Central memory CD8-positive, alpha-beta T cell (primary cell): Measurements from ENCODE around the gene ZNF540.
"Not testable (repeated sequence)": the region's sequence is repeated elsewhere in the genome, so short reads cannot be mapped to it uniquely, and the experiment has no call there.

Experiments
- ATAC-seq: fragments of 150-1000 bp; cut with Tn5 transposase; replicated peaks from 2 replicates; pipeline ENCODE4 v1.10.0; 2022; ENCODE audit warnings: mild to moderate bottlenecking, moderate FRiP score, moderate number of reproducible peaks; ENCODE audit not compliant: poor library complexity, severe bottlenecking; ENCODE audit errors: extremely low read depth
- DNase-seq, 2 donors: peaks; one replicate each; pipeline ENCODE4 v3.0.0; 2021; ENCODE audit warnings: low spot score in 2 of 2
- H3K27ac Mint-ChIP-seq: one replicate; pipeline ENCODE4 v1.8.0; 2022; ENCODE audit warnings: low read depth, mild to moderate bottlenecking, moderate library complexity, mixed read lengths
- H3K27me3 Mint-ChIP-seq: one replicate; pipeline ENCODE4 v1.8.0; 2022; ENCODE audit warnings: mixed read lengths
- H3K36me3 Mint-ChIP-seq: one replicate; pipeline ENCODE4 v1.8.0; 2022; ENCODE audit warnings: mild to moderate bottlenecking, moderate library complexity, mixed read lengths; ENCODE audit not compliant: insufficient read depth
- H3K4me1 Mint-ChIP-seq: one replicate; pipeline ENCODE4 v1.8.0; 2022; ENCODE audit warnings: mixed read lengths
- H3K4me3 Mint-ChIP-seq: one replicate; pipeline ENCODE4 v1.8.0; 2022; ENCODE audit warnings: mild to moderate bottlenecking, moderate library complexity, mixed read lengths
- H3K9me3 Mint-ChIP-seq: one replicate; pipeline ENCODE4 v1.8.0; 2022; ENCODE audit warnings: mixed read lengths

Gene ZNF540

DNA sequence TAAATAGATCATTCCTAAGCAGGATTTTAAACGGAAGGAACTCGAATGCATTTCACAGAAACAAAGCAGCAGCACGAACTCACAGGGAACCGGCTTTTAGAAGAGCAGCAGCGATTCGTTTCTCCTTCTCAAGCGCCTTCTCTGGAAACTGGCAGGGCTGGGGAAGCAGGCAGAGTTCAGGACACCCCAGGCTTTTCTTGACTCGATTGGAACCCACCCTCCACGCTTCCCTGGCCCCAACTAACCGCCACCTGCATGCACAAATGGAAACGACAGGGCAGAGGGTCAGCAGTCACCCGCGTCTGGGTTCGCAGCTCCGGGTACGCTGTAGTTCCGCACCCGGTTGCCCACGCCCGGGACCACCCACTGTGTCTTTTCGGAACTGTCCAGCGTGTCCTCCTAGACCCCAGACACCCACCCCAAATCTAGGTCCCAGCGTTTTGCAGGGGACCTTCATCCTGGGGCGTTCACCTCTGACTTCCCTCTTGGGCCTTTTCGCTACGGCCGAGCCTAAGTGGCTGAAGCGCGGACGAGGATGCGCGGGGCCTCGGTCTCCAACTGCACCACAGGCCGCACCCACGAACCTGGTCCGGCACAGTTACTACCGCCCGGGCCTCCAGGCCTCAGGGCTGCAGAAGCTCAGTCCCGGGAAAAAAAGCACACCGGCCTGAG lies 60.1 kb downstream of the ZNF540 start:
- DNase-seq (no peak), ATAC-seq (no peak)
- Mint-ChIP-seq H3K27ac (peak overlapping the region; percentile 88), H3K4me1 (peaks cover 29% of the 10 kb centered on the region), H3K4me3 (peak overlapping the region; percentile 95), H3K36me3 (peaks cover 11% of the 10 kb centered on the region), H3K9me3 (no peaks in the 10 kb centered on the region), H3K27me3 (no peaks in the 10 kb centered on the region)

DNA sequence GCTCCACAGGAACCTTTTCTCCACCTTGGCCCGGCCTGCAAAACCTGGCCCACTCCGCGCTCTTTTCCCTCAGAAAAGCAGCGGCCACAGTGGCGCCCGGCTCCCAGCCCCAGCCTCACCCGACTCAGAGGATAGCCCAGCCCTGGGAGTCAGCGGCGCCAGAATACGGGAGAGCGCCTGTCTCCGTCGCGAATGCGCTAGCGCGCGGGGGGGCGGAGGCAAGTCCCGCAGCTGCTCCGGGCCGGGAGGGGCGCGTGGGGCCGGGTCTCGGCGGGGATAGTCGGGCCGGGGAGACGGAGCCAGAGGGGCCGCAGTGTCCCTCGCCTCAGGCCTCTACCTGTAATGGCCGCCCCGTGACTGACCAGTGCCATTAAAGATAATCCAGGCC lies 60.6 kb downstream of the ZNF540 start, which contains the start of gene ZFP30:
Gene ZFP30 (minus strand): TSS at position 165 of the 388 bp plus-strand sequence. CDS start 7,643 bp downstream, outside the sequence.
- Mint-ChIP-seq H3K27me3 (no peaks in the 10 kb centered on the region), H3K27ac (peak within 1 kb of the TSS; percentile 88), H3K36me3 (peaks cover 11% of the 10 kb centered on the region), H3K4me3 (peak within 1 kb of the TSS; percentile 95), H3K9me3 (no peaks in the 10 kb centered on the region), H3K4me1 (peaks cover 29% of the 10 kb centered on the region)
- peak; percentile 59 for ATAC-seq
- peak in 1 of 2 donors; percentile 50 for DNase-seq

DNA sequence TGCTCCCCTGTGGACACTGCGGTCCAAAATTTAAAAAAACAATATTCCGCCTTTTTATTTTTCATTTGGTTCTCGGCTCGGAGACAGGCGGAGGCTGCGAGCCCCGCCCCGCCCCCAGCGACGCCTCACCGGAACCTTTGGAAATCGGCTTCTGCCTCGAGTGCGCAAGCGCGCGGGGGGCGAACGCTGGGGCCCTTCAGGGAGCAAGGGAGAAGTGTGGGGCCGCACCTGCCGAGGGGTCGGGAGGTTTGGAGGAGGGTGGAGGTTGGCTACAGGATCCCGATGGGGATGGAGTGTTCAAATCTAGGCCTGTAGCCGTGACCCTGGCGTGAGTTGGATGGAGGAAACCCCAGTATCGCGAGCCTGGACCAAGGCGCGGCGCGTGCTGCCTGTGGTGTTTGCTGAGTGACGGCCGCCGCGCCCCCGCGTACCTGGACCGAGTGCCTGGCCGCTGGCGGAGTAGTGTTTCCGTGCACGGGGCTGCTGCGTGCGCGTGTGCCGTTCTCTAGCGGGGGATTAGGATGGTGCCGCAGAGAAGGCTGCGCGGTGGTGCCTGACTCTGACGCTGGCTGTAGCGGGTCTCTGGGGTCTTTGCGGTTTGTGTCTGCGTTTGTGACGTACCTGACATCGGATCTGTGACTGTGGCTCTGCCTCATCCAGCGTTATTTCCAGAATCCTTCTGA lies 61.2 kb downstream of the ZNF540 start:
- Mint-ChIP-seq H3K9me3 (no peaks in the 10 kb centered on the region), H3K36me3 (peaks cover 11% of the 10 kb centered on the region), H3K27me3 (no peaks in the 10 kb centered on the region), H3K4me3 (peak overlapping the region; percentile 95), H3K4me1 (peaks cover 29% of the 10 kb centered on the region), H3K27ac (peak overlapping the region; percentile 88)
- DNase-seq (peak; percentile 65 to 66), ATAC-seq (peak; percentile 78)

DNA sequence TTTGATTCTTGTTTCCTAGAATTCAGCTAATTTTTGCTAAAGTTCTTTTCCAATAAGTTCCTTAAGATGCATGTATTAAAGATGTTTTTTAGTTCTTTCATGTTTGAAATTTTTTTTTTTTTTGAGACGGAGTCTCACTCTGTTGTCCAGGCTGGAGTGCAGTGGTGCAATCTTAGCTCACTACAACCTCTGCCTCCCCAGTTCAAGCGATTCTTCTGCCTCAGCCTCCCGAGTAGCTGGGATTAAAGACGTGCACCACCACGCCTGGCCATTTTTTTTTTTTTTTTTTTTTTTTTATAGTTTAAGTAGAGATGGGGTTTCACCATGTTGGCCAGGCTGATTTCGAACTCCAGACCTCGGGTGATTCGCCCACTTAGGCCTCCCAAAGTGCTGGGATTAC lies 62.5 kb downstream of the ZNF540 start:
- H3K9me3 Mint-ChIP-seq, H3K27me3 Mint-ChIP-seq, DNase-seq, ATAC-seq: not testable (repeated sequence)
- peaks cover 29% of the 10 kb centered on the region for H3K4me1 Mint-ChIP-seq
- H3K36me3 Mint-ChIP-seq, result peaks cover 11% of the 10 kb centered on the region
- H3K4me3 Mint-ChIP-seq, result peak overlapping the region; percentile 95
- H3K27ac Mint-ChIP-seq, result peak overlapping the region; percentile 88
